Activated naive CD4-positive, alpha-beta T cell treated with anti-CD3 and anti-CD28 coated beads for 36 hours (primary cell): ENCODE results near the gene CLMN. TPM values are rescaled to one million over a fixed set of nuclear protein-coding genes. Genes with fewer than 3 reads are reported as not detected.

Experiments used
- CTCF ChIA-PET: fragments of 350-600 bp; sonication (Branson Sonifier 250); formaldehyde crosslinking; loops from one replicate; lab custom pipeline; 2021; ENCODE audit warnings: antibody characterized with exemption; lab: Charles Lee
- DNase-seq: peaks from one replicate; pipeline ENCODE4 v3.0.0-alpha.2; 2020
- H3K27ac Mint-ChIP-seq: one replicate; pipeline ENCODE4 v1.8.0; 2021; ENCODE audit warnings: mild to moderate bottlenecking, mixed read lengths
- H3K27me3 Mint-ChIP-seq: one replicate; pipeline ENCODE4 v1.8.0; 2021; ENCODE audit warnings: low read depth, mixed read lengths
- H3K36me3 Mint-ChIP-seq: one replicate; pipeline ENCODE4 v1.8.0; 2021; ENCODE audit warnings: low read depth, mixed read lengths
- H3K4me1 Mint-ChIP-seq: one replicate; pipeline ENCODE4 v1.8.0; 2021; ENCODE audit warnings: low read depth, mixed read lengths
- H3K4me3 Mint-ChIP-seq: one replicate; pipeline ENCODE4 v1.8.0; 2021; ENCODE audit warnings: mild to moderate bottlenecking, moderate library complexity, mixed read lengths
- H3K9me3 Mint-ChIP-seq: one replicate; pipeline ENCODE4 v1.8.0; 2021; ENCODE audit warnings: mixed read lengths
- intact Hi-C: fragments of 100-400 bp; cut with micrococcal nuclease; formaldehyde crosslinking; loops from one replicate; pipeline ENCODE4 v1.15.1; 2023
- total RNA-seq, 2 experiments: library from RNA; stranded (reverse); gene quantifications; one replicate each; pipeline ENCODE4 v1.2.3, GENCODE V29; 2021

Gene CLMN
- total RNA-seq, 2 experiments from 2014 or later: 1.9 to 2.6 TPM

DNA sequence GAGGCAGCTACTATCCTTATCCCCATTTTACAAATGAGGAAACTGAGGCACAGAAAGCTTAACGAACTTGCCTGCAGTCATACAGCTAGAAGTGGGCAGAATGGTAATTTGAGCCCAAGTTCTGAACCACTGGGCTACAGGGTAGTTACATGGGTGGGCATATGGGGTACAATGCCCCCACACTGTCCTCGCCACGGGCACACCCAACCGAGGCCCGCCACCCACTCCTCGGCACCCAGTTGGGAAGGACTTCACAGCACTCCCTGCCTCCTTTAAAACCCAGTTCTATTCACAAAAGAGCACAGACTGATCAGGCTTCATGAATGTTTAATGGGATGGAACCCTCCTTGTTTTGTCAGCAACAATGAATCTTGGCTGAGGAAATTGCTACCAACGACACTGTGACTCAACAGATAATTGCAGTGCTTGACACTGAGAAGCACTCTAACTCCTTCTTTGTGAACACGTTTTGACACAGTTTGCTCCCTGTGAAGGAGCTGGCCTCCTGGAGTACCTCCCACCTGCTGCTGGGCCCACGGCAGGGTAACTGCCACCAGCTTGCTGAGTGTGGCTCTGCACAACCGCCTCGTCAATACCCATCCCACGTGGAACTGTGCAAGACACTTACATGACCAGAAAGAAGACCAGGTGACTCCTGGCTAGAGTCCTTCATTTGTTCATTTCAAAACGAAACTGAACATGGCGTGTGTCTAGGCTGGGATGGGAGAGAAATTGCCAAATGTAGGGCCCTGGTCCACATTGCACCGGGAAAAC is 63.5 kb downstream of the CLMN start:
- CTCF ChIA-PET: interaction anchor here (0.9 kb wide), 1 partner anchor 106 kb away, joined by 3 read pairs; no protein-coding TSS in a partner anchor
- no peak for DNase-seq
- Mint-ChIP-seq H3K27ac (no peak overlapping the region), H3K36me3 (no peaks in the 10 kb centered on the region), H3K9me3 (no peaks in the 10 kb centered on the region), H3K4me3 (no peak overlapping the region), H3K4me1 (no peaks in the 10 kb centered on the region), H3K27me3 (peaks cover 3% of the 10 kb centered on the region)
- intact Hi-C loops: no loop called here

DNA sequence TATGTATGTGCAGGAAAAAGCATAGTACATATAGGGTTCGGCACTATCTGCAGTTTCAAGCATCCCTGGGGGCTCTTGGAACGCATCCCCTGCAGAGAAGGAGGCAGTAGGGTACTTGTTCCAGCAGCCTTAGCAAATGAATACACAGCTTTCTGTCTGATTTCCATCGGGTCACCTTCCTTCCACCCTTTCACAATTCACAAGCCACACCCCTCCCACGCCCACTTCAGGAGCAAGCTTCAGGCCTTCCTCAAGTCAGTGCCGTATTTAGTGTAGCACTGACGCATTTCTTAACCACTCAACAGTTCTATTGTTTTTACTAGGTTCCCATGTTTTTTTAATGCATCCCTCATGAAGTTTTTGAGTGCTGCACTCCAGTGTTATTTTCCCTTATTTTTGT is 64.2 kb downstream of the CLMN start:
- H3K27me3 Mint-ChIP-seq: peaks cover 6% of the 10 kb centered on the region
- H3K9me3 Mint-ChIP-seq: no peaks in the 10 kb centered on the region
- H3K36me3 Mint-ChIP-seq: no peaks in the 10 kb centered on the region
- H3K27ac Mint-ChIP-seq: no peak overlapping the region
- intact Hi-C loops: no loop called here
- CTCF ChIA-PET: interaction anchor here (0.9 kb wide), 1 partner anchor 106 kb away, joined by 3 read pairs; no protein-coding TSS in a partner anchor
- H3K4me3 Mint-ChIP-seq: no peak overlapping the region
- DNase-seq: no peak
- H3K4me1 Mint-ChIP-seq: no peaks in the 10 kb centered on the region

DNA sequence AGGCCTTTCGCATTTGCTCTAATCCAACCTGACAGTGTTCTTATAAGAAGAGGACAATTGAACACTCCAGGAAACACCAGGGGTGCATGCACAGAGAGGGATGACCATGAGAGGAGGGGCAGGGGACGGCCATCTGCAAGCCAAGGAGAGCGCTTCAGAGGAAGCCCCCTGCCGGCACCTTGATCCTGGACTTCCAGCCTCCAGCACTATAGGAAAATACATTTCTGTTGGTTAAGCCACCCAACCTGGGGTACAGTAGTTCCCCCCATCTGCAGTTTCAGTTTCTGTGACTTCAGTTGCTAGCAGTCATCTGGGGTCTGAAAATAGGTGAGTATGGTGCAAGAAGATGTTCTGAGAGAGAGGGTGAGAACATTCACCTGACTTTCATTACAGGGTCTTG is 64.7 kb downstream of the CLMN start:
- intact Hi-C loops: no loop called here

DNA sequence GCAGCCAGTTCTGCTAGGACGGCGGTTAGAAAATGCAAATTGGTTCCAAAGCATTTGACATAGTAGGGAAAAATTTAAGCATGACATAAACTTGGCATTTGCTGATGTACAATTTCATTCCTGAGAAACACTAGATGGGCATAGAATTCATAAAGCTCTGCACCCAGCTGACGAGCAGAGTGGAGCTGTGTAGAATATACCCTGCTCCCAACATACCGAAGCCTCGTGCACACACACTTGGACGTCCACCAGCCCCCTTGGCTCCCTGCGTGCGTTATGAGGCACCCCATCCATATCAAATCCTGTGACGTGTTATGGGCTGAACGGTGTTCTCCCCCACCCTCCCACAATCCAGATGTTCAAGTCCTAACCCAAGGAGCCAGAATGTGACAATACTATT is 65.4 kb downstream of the CLMN start:
- no peak overlapping the region for H3K4me3 Mint-ChIP-seq
- intact Hi-C loops: no loop called here
- CTCF ChIA-PET: no interaction called here

More for the DNA sequence above, 64.7 kb downstream of the CLMN start:
- H3K4me3 Mint-ChIP-seq: no peak overlapping the region
- H3K36me3 Mint-ChIP-seq: no peaks in the 10 kb centered on the region
- no peak overlapping the region for H3K27ac Mint-ChIP-seq
- peaks cover 6% of the 10 kb centered on the region for H3K27me3 Mint-ChIP-seq
- H3K4me1 Mint-ChIP-seq: no peaks in the 10 kb centered on the region
- CTCF ChIA-PET: interaction anchor here (0.9 kb wide), 1 partner anchor 107 kb away, joined by 3 read pairs; no protein-coding TSS in a partner anchor
- no peak for DNase-seq
- H3K9me3 Mint-ChIP-seq: no peaks in the 10 kb centered on the region

DNA sequence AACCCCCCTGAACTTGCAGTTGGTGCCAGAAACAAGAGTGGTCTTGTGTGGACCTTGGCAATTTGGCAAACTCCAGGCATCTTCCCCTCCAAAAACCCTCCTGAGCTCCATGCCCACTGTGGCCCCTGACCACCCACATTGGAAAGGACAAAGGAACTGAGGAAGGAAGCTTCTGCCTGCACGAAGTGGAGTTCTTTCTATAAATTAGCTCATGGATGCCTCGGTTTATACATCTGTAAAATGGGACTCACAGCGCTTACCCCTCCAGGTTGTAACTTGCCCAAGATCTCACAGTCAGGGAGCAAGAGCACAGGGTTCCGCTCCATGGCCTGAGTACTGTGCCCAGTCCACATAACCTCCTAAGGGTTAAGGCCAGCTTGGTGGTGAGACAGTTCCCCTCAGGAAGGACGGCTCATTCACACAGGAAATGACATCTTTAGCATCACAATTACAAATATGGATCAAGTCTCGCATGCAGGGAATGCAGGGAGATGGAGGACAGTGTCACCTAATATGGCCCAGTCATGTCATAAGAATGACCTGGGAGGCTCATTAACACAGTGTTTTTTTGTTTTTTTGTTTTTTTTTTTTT is 66.6 kb downstream of the CLMN start:
- CTCF ChIA-PET: no interaction called here
- H3K36me3 Mint-ChIP-seq: no peaks in the 10 kb centered on the region
- peaks cover 6% of the 10 kb centered on the region for H3K27me3 Mint-ChIP-seq
- H3K4me1 Mint-ChIP-seq: no peaks in the 10 kb centered on the region
- DNase-seq: no peak
- H3K9me3 Mint-ChIP-seq: no peaks in the 10 kb centered on the region
- no peak overlapping the region for H3K27ac Mint-ChIP-seq
- intact Hi-C loops: no loop called here
- no peak overlapping the region for H3K4me3 Mint-ChIP-seq

More for the DNA sequence above, 65.4 kb downstream of the CLMN start:
- H3K27me3 Mint-ChIP-seq: peaks cover 6% of the 10 kb centered on the region
- H3K36me3 Mint-ChIP-seq: no peaks in the 10 kb centered on the region
- H3K27ac Mint-ChIP-seq: no peak overlapping the region
- DNase-seq: no peak
- H3K4me1 Mint-ChIP-seq: no peaks in the 10 kb centered on the region
- H3K9me3 Mint-ChIP-seq: no peaks in the 10 kb centered on the region

DNA sequence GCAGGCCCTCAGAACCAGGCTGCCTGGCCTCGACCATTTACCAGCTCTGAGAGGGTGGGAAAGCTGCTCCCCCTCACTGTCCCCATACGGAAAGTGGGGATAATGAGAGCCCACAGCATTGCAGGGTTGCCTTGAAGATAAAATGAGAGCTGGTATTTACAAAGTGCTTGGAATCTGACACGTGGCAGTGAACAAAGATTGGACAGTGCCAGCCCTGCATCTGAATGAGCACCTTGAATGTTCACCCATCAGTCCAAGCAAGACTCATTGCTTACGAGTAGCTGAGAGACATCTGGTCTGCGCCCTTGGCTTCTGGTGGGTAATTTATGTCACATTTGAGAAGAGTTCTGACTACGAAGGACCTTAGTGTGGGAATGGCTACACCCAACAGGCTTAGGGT is 67.5 kb downstream of the CLMN start:
- no peaks in the 10 kb centered on the region for H3K9me3 Mint-ChIP-seq
- no peaks in the 10 kb centered on the region for H3K4me1 Mint-ChIP-seq
- no peaks in the 10 kb centered on the region for H3K36me3 Mint-ChIP-seq
- intact Hi-C loops: no loop called here
- DNase-seq: no peak
- H3K27me3 Mint-ChIP-seq: peaks cover 6% of the 10 kb centered on the region
- H3K4me3 Mint-ChIP-seq: no peak overlapping the region
- CTCF ChIA-PET: no interaction called here
- no peak overlapping the region for H3K27ac Mint-ChIP-seq

DNA sequence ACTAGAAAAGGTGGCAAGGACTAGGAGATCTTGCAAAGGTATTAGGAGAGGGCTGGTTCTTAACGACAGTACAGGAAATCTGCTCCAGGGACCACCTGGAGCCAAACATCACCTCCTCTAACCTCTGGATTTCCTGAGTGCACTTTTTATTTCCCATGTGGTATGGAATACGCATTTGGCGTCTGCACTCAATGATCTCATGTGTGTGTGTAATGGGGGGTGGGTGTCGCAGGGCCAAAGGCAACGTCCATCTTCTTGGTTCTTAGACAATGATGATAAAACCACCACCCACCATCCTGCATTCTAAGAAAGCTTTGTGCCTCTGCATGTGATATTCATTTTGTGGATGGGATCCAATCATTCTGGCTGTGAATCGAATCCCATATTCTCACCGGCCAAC is 68.8 kb downstream of the CLMN start:
- no peaks in the 10 kb centered on the region for H3K9me3 Mint-ChIP-seq
- H3K36me3 Mint-ChIP-seq: no peaks in the 10 kb centered on the region
- CTCF ChIA-PET: no interaction called here

DNA sequence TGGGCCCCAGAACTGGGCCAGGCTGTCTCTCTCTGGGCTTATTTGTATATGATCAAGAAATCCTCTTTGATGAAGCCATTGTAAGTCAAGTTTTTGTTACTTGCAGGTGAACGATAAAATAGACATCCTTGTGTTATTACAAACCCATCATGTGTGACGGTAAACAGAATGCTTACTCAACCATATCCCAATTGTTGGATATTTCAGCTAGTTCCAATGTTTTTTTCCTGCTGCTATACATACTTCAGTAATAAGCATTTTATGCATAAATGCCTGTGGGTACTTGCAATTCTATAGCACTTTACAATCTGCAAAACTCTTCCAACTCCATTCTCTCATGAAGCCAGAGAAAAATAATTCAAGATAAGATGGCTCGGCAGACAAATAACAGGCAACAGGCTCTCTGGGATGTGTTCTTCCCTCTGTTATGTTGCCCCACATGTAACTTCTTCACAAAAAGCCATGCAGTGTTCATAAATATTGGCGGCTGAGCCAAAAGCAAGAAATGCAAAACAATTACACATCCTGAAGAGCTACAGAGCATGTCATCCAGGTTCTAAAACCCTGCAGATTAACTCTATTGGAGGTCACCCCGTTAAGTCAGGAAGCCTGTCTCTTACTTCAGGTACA is 69.5 kb downstream of the CLMN start:
- intact Hi-C loops: no loop called here
- H3K9me3 Mint-ChIP-seq: no peaks in the 10 kb centered on the region
- DNase-seq: no peak
- H3K36me3 Mint-ChIP-seq: no peaks in the 10 kb centered on the region
- H3K4me1 Mint-ChIP-seq: no peaks in the 10 kb centered on the region
- H3K27ac Mint-ChIP-seq: no peak overlapping the region
- CTCF ChIA-PET: no interaction called here
- peaks cover 6% of the 10 kb centered on the region for H3K27me3 Mint-ChIP-seq
- H3K4me3 Mint-ChIP-seq: no peak overlapping the region

More for the DNA sequence above, 68.8 kb downstream of the CLMN start:
- Mint-ChIP-seq H3K27ac (no peak overlapping the region), H3K27me3 (peaks cover 6% of the 10 kb centered on the region), H3K4me1 (no peaks in the 10 kb centered on the region), H3K4me3 (no peak overlapping the region)
- intact Hi-C loops: no loop called here
- DNase-seq: no peak

DNA sequence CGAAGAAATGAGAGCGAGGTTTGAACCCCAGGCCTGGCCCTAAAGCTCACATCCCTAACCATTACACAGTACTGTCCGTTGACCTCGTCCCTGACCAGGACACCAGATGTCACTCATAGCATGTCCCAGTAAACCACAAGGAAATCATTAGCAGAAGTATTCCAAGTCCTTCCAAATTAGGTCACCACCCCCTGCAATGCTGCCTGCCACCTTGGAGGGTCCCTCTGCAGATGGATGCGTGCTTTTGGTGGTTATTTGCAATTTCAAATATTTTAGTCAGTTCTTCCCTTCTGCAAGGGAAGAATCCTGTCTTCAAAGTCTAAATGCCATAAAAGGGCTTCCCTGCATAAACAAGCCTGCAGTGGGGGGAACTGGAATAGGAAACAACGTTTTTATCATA is 71.3 kb downstream of the CLMN start:
- no peak overlapping the region for H3K27ac Mint-ChIP-seq
- no peak overlapping the region for H3K4me3 Mint-ChIP-seq
- H3K27me3 Mint-ChIP-seq: peaks cover 6% of the 10 kb centered on the region
- H3K4me1 Mint-ChIP-seq: no peaks in the 10 kb centered on the region
- intact Hi-C loops: no loop called here
- CTCF ChIA-PET: no interaction called here
- no peaks in the 10 kb centered on the region for H3K9me3 Mint-ChIP-seq
- DNase-seq: no peak
- H3K36me3 Mint-ChIP-seq: no peaks in the 10 kb centered on the region

DNA sequence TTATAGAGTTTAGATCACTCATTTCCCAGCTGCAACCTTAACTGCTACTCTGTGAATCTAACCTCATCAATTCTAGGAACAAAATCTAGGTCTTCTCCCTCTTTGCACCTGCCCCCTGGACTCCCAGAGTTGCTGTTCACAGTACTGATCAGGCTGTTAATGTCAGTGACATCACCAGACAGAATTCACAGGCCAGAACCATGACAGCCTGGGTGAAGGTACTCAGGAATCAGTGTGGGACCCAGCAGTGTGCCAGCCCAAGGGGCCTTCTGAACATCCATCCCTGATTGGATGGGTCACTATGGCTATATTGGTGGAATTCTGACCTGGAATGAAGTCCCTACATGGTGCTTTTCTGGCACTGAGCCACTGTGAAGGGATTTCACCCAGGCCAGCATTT is 72.8 kb downstream of the CLMN start:
- H3K9me3 Mint-ChIP-seq: no peaks in the 10 kb centered on the region

DNA sequence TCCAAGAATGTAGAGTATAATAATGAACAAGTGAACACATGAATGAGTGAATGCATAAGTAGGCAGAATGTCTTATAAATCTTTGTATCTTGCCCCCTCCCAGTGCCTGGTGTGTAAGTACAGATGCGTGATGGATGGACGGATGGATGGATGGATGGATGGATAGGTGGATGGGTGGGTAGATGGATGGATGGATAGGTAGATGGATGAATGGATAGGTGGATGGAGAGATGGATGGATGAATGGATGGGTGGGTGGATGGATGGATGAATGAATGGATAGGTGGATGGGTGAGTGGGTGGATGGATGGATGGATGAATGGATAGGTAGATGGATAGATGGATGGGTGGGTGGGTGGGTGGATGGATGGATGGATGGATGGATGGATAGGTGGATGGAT is 74.4 kb downstream of the CLMN start:
- DNase-seq: no peak
- Mint-ChIP-seq H3K27ac (no peak overlapping the region), H3K36me3 (no peaks in the 10 kb centered on the region), H3K4me3 (no peak overlapping the region), H3K9me3 (no peaks in the 10 kb centered on the region), H3K27me3 (no peaks in the 10 kb centered on the region), H3K4me1 (no peaks in the 10 kb centered on the region)
- intact Hi-C loops: no loop called here
- CTCF ChIA-PET: no interaction called here

More for the DNA sequence above, 72.8 kb downstream of the CLMN start:
- intact Hi-C loops: no loop called here
- Mint-ChIP-seq H3K4me1 (no peaks in the 10 kb centered on the region), H3K4me3 (no peak overlapping the region), H3K27ac (no peak overlapping the region), H3K36me3 (no peaks in the 10 kb centered on the region), H3K27me3 (peaks cover 6% of the 10 kb centered on the region)
- DNase-seq: no peak
- CTCF ChIA-PET: no interaction called here

DNA sequence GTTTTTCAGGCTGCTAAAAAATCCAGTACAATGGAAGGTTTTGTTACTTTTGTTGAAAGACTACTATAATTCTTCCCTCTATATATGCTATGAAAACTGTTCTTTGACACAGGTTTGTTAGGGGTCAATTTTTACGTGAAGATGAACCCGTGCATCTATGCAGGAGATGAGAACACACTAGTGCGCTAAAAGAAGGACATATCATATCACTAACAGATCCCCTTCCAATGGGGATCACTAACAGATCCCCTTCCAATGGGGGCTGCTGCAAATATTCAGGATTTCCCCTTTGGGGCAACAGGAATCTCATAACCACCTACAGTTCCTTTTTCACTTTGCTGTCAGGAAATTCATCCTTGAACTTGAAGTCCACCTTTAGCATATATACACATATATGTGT is 75.1 kb downstream of the CLMN start:
- H3K36me3 Mint-ChIP-seq: no peaks in the 10 kb centered on the region
- H3K27me3 Mint-ChIP-seq: no peaks in the 10 kb centered on the region
- CTCF ChIA-PET: no interaction called here
- H3K9me3 Mint-ChIP-seq: no peaks in the 10 kb centered on the region
- H3K27ac Mint-ChIP-seq: no peak overlapping the region
- intact Hi-C loops: no loop called here
- no peak overlapping the region for H3K4me3 Mint-ChIP-seq
- no peak for DNase-seq
- H3K4me1 Mint-ChIP-seq: no peaks in the 10 kb centered on the region
